HepG2 (cell line): ENCODE data around the gene VWA7. TPM values are rescaled to one million over a fixed set of nuclear protein-coding genes. Genes with fewer than 3 reads are reported as not detected.

Source experiments
- CCDC6 ChIP-seq: sonication (generic); formaldehyde crosslinking; IDR thresholded peaks from 2 replicates; pipeline ENCODE4 v1.8.1; 2022; ENCODE audit warnings: mild to moderate bottlenecking, missing genetic modification reagents, moderate library complexity
- CHCHD3 ChIP-seq: sonication (generic); formaldehyde crosslinking; IDR thresholded peaks from 2 replicates; pipeline ENCODE4 v1.8.0; 2022; ENCODE audit warnings: mild to moderate bottlenecking, missing genetic modification reagents, moderate library complexity
- HDAC1 ChIP-seq: sonication (generic); formaldehyde crosslinking; IDR thresholded peaks from 2 replicates; pipeline ENCODE4 v1.5.1; 2020; ENCODE audit warnings: mild to moderate bottlenecking, missing genetic modification reagents
- HNF4G ChIP-seq, 2 experiments: sonication (generic) in 1 of 2; formaldehyde crosslinking in 1 of 2; IDR thresholded peaks; 2 replicates each; pipeline versions ENCODE4 v1.4.0 to v1.6.1; 2011 to 2020; ENCODE audit warnings: borderline replicate concordance in 2 of 2, low read depth in 2 of 2, mild to moderate bottlenecking in 2 of 2, low read length in 1 of 2, missing genetic modification reagents in 1 of 2, moderate library complexity in 1 of 2
- HNRNPK ChIP-seq: fragments of 200-400 bp; formaldehyde crosslinking; IDR thresholded peaks from 2 replicates; pipeline ENCODE4 v1.6.1; 2018; ENCODE audit warnings: low read length, low read depth, moderate library complexity, mild to moderate bottlenecking; ENCODE audit not compliant: poor library complexity, severe bottlenecking
- IKZF4 ChIP-seq: sonication (generic); formaldehyde crosslinking; IDR thresholded peaks from 2 replicates; pipeline ENCODE4 v1.5.1; 2020; ENCODE audit warnings: borderline replicate concordance, mild to moderate bottlenecking, low read depth, missing genetic modification reagents; ENCODE audit errors: not compliant biosample characterization
- IKZF5 ChIP-seq: IDR thresholded peaks from 2 replicates; pipeline ENCODE4 v1.6.1; 2018; ENCODE audit warnings: missing genetic modification reagents, mild to moderate bottlenecking, missing compliant biosample characterization
- MTF1 ChIP-seq: sonication (generic); formaldehyde crosslinking; IDR thresholded peaks from 2 replicates; pipeline ENCODE4 v1.5.0; 2020; ENCODE audit warnings: missing genetic modification reagents
- POLR2AphosphoS5 ChIP-seq: IDR thresholded peaks from 2 replicates; pipeline ENCODE4 v1.6.1; 2012; ENCODE audit warnings: low read depth, low read length
- RBM39 ChIP-seq: fragments of 200-400 bp; formaldehyde crosslinking; IDR thresholded peaks from one replicate; pipeline ENCODE4 v1.6.1; 2018; ENCODE audit warnings: antibody characterized with exemption, mild to moderate bottlenecking, low read depth, low read length; ENCODE audit not compliant: poor library complexity, severe bottlenecking
- SP4 ChIP-seq: sonication (generic); formaldehyde crosslinking; IDR thresholded peaks from 2 replicates; pipeline ENCODE4 v1.8.1; 2023; ENCODE audit warnings: mild to moderate bottlenecking, missing genetic modification reagents
- TAF1 ChIP-seq: sonication (generic); formaldehyde crosslinking; IDR thresholded peaks from 2 replicates; pipeline ENCODE4 v1.4.0; 2020; ENCODE audit warnings: missing genetic modification reagents
- TCF12 ChIP-seq, 2 experiments: fragments of 450-650 bp in 1 of 2; sonication (generic) in 1 of 2; formaldehyde crosslinking in 1 of 2; IDR thresholded peaks; 2 replicates each; pipeline versions ENCODE4 v1.6.1 to v1.8.0; 2017 to 2022; ENCODE audit warnings: antibody characterized with exemption in 1 of 2, mild to moderate bottlenecking in 1 of 2, missing genetic modification reagents in 1 of 2, moderate library complexity in 1 of 2
- TEAD3 ChIP-seq: optimal IDR thresholded peaks from 2 replicates; pipeline ENCODE3; 2016; ENCODE audit warnings: borderline replicate concordance
- TP53 ChIP-seq: sonication (generic); formaldehyde crosslinking; conservative IDR thresholded peaks from 2 replicates; pipeline ENCODE4 v1.4.0; 2020; ENCODE audit warnings: missing genetic modification reagents
- ZBTB49 ChIP-seq: sonication (generic); formaldehyde crosslinking; IDR thresholded peaks from 2 replicates; pipeline ENCODE4 v1.4.0; 2020; ENCODE audit warnings: missing genetic modification reagents, borderline replicate concordance
- ZNF18 ChIP-seq: sonication (generic); formaldehyde crosslinking; IDR thresholded peaks from 2 replicates; pipeline ENCODE4 v1.8.0; 2022; ENCODE audit warnings: mild to moderate bottlenecking, missing genetic modification reagents; ENCODE audit not compliant: insufficient replicate concordance
- ZNF367 ChIP-seq: sonication (generic); formaldehyde crosslinking; IDR thresholded peaks from 2 replicates; pipeline ENCODE4 v1.4.0; 2020; ENCODE audit warnings: missing genetic modification reagents, borderline replicate concordance
- ZNF446 ChIP-seq: sonication (generic); formaldehyde crosslinking; IDR thresholded peaks from 2 replicates; pipeline ENCODE4 v1.5.0; 2020; ENCODE audit warnings: mild to moderate bottlenecking, missing genetic modification reagents
- ZNF777 ChIP-seq: sonication (generic); formaldehyde crosslinking; IDR thresholded peaks from 2 replicates; pipeline ENCODE4 v1.4.0; 2020; ENCODE audit warnings: missing genetic modification reagents
- ZNF781 ChIP-seq: sonication (generic); formaldehyde crosslinking; IDR thresholded peaks from 2 replicates; pipeline ENCODE4 v1.5.1; 2020; ENCODE audit warnings: borderline replicate concordance, mild to moderate bottlenecking, missing genetic modification reagents; ENCODE audit errors: not compliant biosample characterization
- ZSCAN12 ChIP-seq: sonication (generic); formaldehyde crosslinking; IDR thresholded peaks from 2 replicates; pipeline ENCODE4 v1.9.0; 2021; ENCODE audit warnings: mild to moderate bottlenecking, missing genetic modification reagents
- ZSCAN20 ChIP-seq: sonication (generic); formaldehyde crosslinking; IDR thresholded peaks from 2 replicates; pipeline ENCODE4 v1.4.0; 2020; ENCODE audit warnings: missing genetic modification reagents, mild to moderate bottlenecking, borderline replicate concordance
- polyA plus RNA-seq, 8 experiments: library from polyadenylated mRNA; depleted of rRNA in 3 of 8; stranded (reverse) in 7 of 8; unstranded in 1 of 8; fragments of >200 nt; fragmentation: Illumina TruSeq in 4 of 8; extraction: Trizol in 4 of 8; gene quantifications; 2 replicates each; pipeline versions ENCODE4 v1.2.1 to v1.2.3, GENCODE V29; 2011 to 2016; ENCODE audit warnings: low read depth in 4 of 8, missing spikeins in 1 of 8, mixed read lengths in 1 of 8; ENCODE audit not compliant: insufficient read depth in 1 of 8
- total RNA-seq, 5 experiments: library from RNA; depleted of rRNA; stranded (reverse); fragments of >200 nt; fragmentation: Illumina TruSeq; extraction: Trizol; gene quantifications; 2 replicates each; pipeline ENCODE4 v1.2.3, GENCODE V29; 2016; ENCODE audit warnings: low read depth in 1 of 5

VWA7 gene
- total and polyA plus RNA-seq, 2 of the 13 experiments (the other 11 are each of a cell fraction or from before 2014, with no cell fraction given), result 0.86 to 3.3 TPM

- no peak for TF ChIP-seq HNF4G (IDR thresholded peaks at IDR 0.05; ENCODE audit: borderline replicate concordance, low read depth, low read length)
- no peak for TF ChIP-seq HNF4G (CRISPR knock-in tag; IDR thresholded peaks at IDR 0.05; ENCODE audit: borderline replicate concordance, low read depth)
- TF ChIP-seq ZNF777 (CRISPR knock-in tag), result no peak
- peak; percentile 9; the same call in 1 of the 2 replicates for TF ChIP-seq ZNF446
- TF ChIP-seq IKZF4 (CRISPR knock-in tag), result peak; percentile 85
- peak; percentile 45; the same call in 1 of the 2 replicates for TF ChIP-seq IKZF5
- peak; percentile 66 for TF ChIP-seq ZNF781 (CRISPR knock-in tag)
- TF ChIP-seq HDAC1 (CRISPR knock-in tag), result no peak
- TF ChIP-seq POLR2AphosphoS5, result peak; percentile 88
- TF ChIP-seq ZSCAN12 (CRISPR knock-in tag), result no peak
- TF ChIP-seq ZBTB49 (CRISPR knock-in tag), result no peak
- TF ChIP-seq ZNF367 (CRISPR knock-in tag), result no peak
- TF ChIP-seq ZSCAN20, result 0 out of 2 replicates have a peak, but pooled peaks have one; percentile 47
- TF ChIP-seq TAF1 (CRISPR knock-in tag), result peak; percentile 69
- peak; percentile 55; the same call in 1 of the 2 replicates for TF ChIP-seq CHCHD3 (CRISPR knock-in tag)
- TF ChIP-seq TCF12 (IDR thresholded peaks at IDR 0.05), result no peak
- no peak for TF ChIP-seq TCF12 (CRISPR knock-in tag; IDR thresholded peaks at IDR 0.05)
- TF ChIP-seq CCDC6 (CRISPR knock-in tag), result no peak
- no peak for TF ChIP-seq ZNF18 (CRISPR knock-in tag)
- TF ChIP-seq RBM39, result no peak
- no peak; the same call in 1 of the 2 replicates for TF ChIP-seq TP53 (CRISPR knock-in tag)
- peak; percentile 13 for TF ChIP-seq TEAD3
- no peak for TF ChIP-seq MTF1 (CRISPR knock-in tag)
- TF ChIP-seq SP4 (CRISPR knock-in tag), result peak; percentile 80; the same call in 1 of the 2 replicates
- no peak for TF ChIP-seq HNRNPK
Measured at GRCh38 chr6:31765910-31766794, 11.0 kb downstream of the VWA7 start (continued).
